GM06990 (cell line): Measurements from ENCODE around the gene MDM2.

ENCODE experiments used
- DNase-seq: peaks from one replicate; pipeline ENCODE4 v3.0.0-alpha.2; 2011; ENCODE audit not compliant: insufficient read length; ENCODE audit errors: extremely low read depth
- H3K27me3 ChIP-seq: replicated peaks from 2 replicates; pipeline ENCODE4 v1.6.0; 2011; ENCODE audit warnings: low read length; ENCODE audit not compliant: control insufficient read depth, insufficient read depth
- H3K36me3 ChIP-seq: 2 replicates; pipeline ENCODE4 v1.5.1; 2011; ENCODE audit warnings: low read length; ENCODE audit not compliant: control insufficient read depth, insufficient read depth
- H3K4me3 ChIP-seq: replicated peaks from 2 replicates; pipeline ENCODE4 v1.5.1; 2011; ENCODE audit warnings: low read depth, mild to moderate bottlenecking, control low read depth, low read length
- CTCF ChIP-seq: IDR thresholded peaks from 2 replicates; pipeline ENCODE4 v1.5.1; 2011; ENCODE audit warnings: low read length, control low read depth, mild to moderate bottlenecking, inconsistent platforms; ENCODE audit not compliant: insufficient read depth, poor library complexity, severe bottlenecking

Gene MDM2

GRCh38 chr12:68771223-68771925, 36.6 kb upstream of the MDM2 start:
- no peak for DNase-seq
- no peak for TF ChIP-seq CTCF
- Histone ChIP-seq H3K36me3 (no peaks in the 10 kb centered on the region), H3K27me3 (no peaks in the 10 kb centered on the region), H3K4me3 (no peak overlapping the region)

GRCh38 chr12:68772714-68773113, 35.3 kb upstream of the MDM2 start:
- no peak for DNase-seq
- H3K36me3 ChIP-seq: no peaks in the 10 kb centered on the region
- no peak for TF ChIP-seq CTCF

GRCh38 chr12:68773582-68773981, 34.4 kb upstream of the MDM2 start:
- Histone ChIP-seq H3K36me3 (no peaks in the 10 kb centered on the region), H3K27me3 (no peaks in the 10 kb centered on the region), H3K4me3 (no peak overlapping the region)
- no peak for TF ChIP-seq CTCF
- no peak for DNase-seq

More at GRCh38 chr12:68772714-68773113, 35.3 kb upstream of the MDM2 start:
- H3K27me3 ChIP-seq: no peaks in the 10 kb centered on the region
- no peak overlapping the region for H3K4me3 ChIP-seq

GRCh38 chr12:68775121-68775630, 32.8 kb upstream of the MDM2 start:
- no peaks in the 10 kb centered on the region for H3K36me3 ChIP-seq
- no peak for DNase-seq
- H3K27me3 ChIP-seq: no peaks in the 10 kb centered on the region
- H3K4me3 ChIP-seq: no peak overlapping the region
- TF ChIP-seq CTCF: no peak

GRCh38 chr12:68776976-68777610, 30.9 kb upstream of the MDM2 start:
- DNase-seq: no peak
- Histone ChIP-seq H3K27me3 (no peaks in the 10 kb centered on the region), H3K36me3 (no peaks in the 10 kb centered on the region), H3K4me3 (no peak overlapping the region)
- TF ChIP-seq CTCF: no peak
